Aorta (tissue), 5 donors: ENCODE results near the gene BAK1. TPM values are rescaled to one million over a fixed set of nuclear protein-coding genes. Genes with fewer than 3 reads are reported as not detected.

Experiments
- ATAC-seq: fragments of 200-7000 bp; cut with Tn5 transposase; one replicate; pipeline ENCODE4 v1.9.1; 2022; ENCODE audit warnings: moderate library complexity; ENCODE audit not compliant: low FRiP score
- DNase-seq, 2 donors: peaks; one replicate each; pipeline ENCODE4 v3.0.0-alpha.2; 2020
- H3K27ac ChIP-seq, 2 donors: one replicate each; pipeline ENCODE4 v1.5.1; 2013; ENCODE audit warnings: low read length in 2 of 2, mild to moderate bottlenecking in 2 of 2, moderate library complexity in 2 of 2, control low read depth in 1 of 2, inconsistent platforms in 1 of 2, low read depth in 1 of 2
- H3K27me3 ChIP-seq, 2 donors: one replicate each; pipeline ENCODE4 v1.6.1; 2013; ENCODE audit warnings: control low read depth in 1 of 2, low read length in 1 of 2, mild to moderate bottlenecking in 1 of 2, moderate library complexity in 1 of 2; ENCODE audit not compliant: insufficient read depth in 2 of 2, control insufficient read depth in 1 of 2
- H3K36me3 ChIP-seq, 2 donors: one replicate each; pipeline ENCODE4 v1.6.1; 2013; ENCODE audit warnings: control low read depth in 1 of 2, low read length in 1 of 2, mild to moderate bottlenecking in 1 of 2; ENCODE audit not compliant: insufficient read depth in 2 of 2, control insufficient read depth in 1 of 2
- H3K4me1 ChIP-seq, 2 donors: one replicate each; pipeline ENCODE4 v1.6.1; 2013; ENCODE audit warnings: low read length in 2 of 2, control low read depth in 1 of 2, mild to moderate bottlenecking in 1 of 2, moderate library complexity in 1 of 2; ENCODE audit not compliant: insufficient read depth in 2 of 2, control insufficient read depth in 1 of 2
- H3K4me3 ChIP-seq, 2 donors: one replicate each; pipeline ENCODE4 v1.5.1; 2013; ENCODE audit warnings: low read length in 2 of 2, control low read depth in 1 of 2, mild to moderate bottlenecking in 1 of 2
- H3K9me3 ChIP-seq: one replicate; pipeline ENCODE4 v1.6.1; 2013; ENCODE audit warnings: mild to moderate bottlenecking, low read length; ENCODE audit not compliant: control insufficient read depth
- WGBS, 2 donors: extraction: QIAGEN DNeasy Blood & Tissue Kit; methylation state at CpG; one replicate each; pipeline ENCODE4 v1.1.7; 2013; 5-methylcytosine and 5-hydroxymethylcytosine counted together
- intact Hi-C, 2 donors: fragments of 100-400 bp; cut with DNase I; formaldehyde crosslinking; loops; one replicate each; pipeline versions ENCODE4 v1.14.2 to v1.15.0; 2022
- polyA plus RNA-seq, 2 donors: library from polyadenylated mRNA; stranded (reverse); fragments of 200-250 nt; gene quantifications; one replicate each; pipeline ENCODE4 v1.2.3, GENCODE V29; 2013
- total RNA-seq, 2 donors: library from RNA; stranded (reverse); fragmentation: NEBNext Ultra II Directional; extraction: Animal tissue kit (Norgen Biotek cat#: 25700); gene quantifications; one replicate each; pipeline ENCODE4 v1.2.1, GENCODE V29; 2021
- donor health status: healthy with polysubstance abuse.
- donor health status: Bipolar disorder and iron deficiency.
- donor health status: DM: no; HTN: no; CAD: no.
- donor health status: DM: no; HTN: no; CAD: no.
- donor health status: DM: yes; HTN: yes; CAD: no.

The BAK1 gene
- total and polyA plus RNA-seq, 4 donors: 12.4 to 21.8 (median 14.2) TPM

- intact Hi-C loops: no loop called here
- 1% methylated on average over 79 to 99 of the region's 99 CpGs for WGBS, 2 donors
- Histone ChIP-seq H3K9me3 (no peaks in the 10 kb centered on the region), H3K4me1 (no peaks in the 10 kb centered on the region), H3K27me3 (no peaks in the 10 kb centered on the region), H3K27ac (no peak within 1 kb of the TSS), H3K4me3 (peak within 1 kb of the TSS; percentile 21 to 61), H3K36me3 (no peaks in the 10 kb centered on the region)
- peak; percentile 61 for ATAC-seq
- peak in 1 of 2 donors; percentile 60 for DNase-seq
These were observed 41.0 kb upstream of the BAK1 start, which contains the start of gene ITPR3 for GRCh38 chr6:33620856-33621710. Gene ITPR3 (plus strand): TSS chr6:33621322. CDS start chr6:33621603, 281 bp downstream.

DNA sequence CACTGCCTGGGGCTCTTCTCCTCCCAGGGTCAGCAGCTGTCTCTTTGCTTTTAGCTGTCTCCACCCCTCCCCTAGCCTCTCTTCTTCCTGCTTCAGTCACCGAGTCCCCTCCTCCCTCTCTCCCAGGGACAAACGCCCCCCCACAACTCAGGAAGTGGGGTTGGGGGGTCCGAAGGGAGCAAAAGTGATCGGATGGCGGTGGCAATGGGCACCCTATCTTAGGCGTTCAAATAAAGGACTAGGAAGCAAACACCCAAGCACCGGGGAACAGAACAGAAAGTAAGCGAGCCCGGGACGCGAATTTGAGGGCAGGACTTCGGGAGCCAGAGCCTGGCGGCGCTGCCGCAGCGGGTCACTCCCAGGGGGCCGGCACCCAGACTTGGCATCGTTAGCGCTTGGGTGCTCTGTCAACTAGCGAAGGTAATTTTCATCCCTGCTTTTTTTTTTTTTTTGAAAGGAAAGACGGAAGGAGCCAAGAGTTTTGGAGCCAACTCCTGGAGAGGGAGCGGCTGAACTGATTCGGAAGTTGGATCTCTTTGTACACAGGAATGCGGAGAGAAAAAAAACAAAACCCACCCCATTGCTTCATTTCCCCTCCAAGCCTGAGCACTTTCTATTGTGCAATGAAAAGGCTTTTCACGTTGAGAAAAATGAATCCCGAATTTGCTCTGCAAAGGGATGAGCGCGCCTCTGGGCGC is 40.2 kb upstream of the BAK1 start:
- Histone ChIP-seq H3K36me3 (no peaks in the 10 kb centered on the region), H3K4me1 (no peaks in the 10 kb centered on the region), H3K4me3 (peak overlapping the region; percentile 21 to 61), H3K27ac (no peak overlapping the region), H3K9me3 (no peaks in the 10 kb centered on the region), H3K27me3 (no peaks in the 10 kb centered on the region)
- intact Hi-C loops: no loop called here
- peak; percentile 13 for ATAC-seq
- DNase-seq: peak in 1 of 2 donors; percentile 63
- 1% methylated on average over 29 of the region's 29 CpGs for WGBS, 2 donors

- Histone ChIP-seq H3K9me3 (no peaks in the 10 kb centered on the region), H3K36me3 (no peaks in the 10 kb centered on the region), H3K27me3 (no peaks in the 10 kb centered on the region), H3K4me1 (no peaks in the 10 kb centered on the region), H3K27ac (no peak overlapping the region), H3K4me3 (no peak overlapping the region)
- WGBS, 2 donors: 60 to 62% methylated on average over 5 of the region's 5 CpGs
- DNase-seq: no peak
- intact Hi-C loops: no loop called here
- ATAC-seq: no peak
These were observed 39.2 kb upstream of the BAK1 start for GRCh38 chr6:33619166-33619840.

DNA sequence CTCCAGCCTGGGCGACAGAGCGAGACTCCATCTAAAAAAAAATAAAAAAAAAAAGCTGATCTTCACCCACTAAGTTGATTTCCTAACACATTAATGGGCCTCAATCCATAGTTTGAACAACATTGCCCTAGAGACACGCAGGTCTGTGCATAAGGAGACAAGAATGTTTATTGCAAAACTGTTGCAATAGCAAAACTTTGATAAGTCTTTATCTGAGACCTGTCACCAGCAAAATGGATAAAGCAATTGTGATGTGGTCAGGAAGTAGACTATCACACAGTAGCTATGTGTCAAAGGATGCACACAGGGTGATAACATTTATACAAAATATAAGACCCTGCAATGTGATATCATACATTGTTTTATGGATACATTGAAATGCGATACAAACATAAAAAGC is 36.8 kb upstream of the BAK1 start:
- Histone ChIP-seq H3K27ac (no peak overlapping the region), H3K36me3 (no peaks in the 10 kb centered on the region), H3K4me1 (no peaks in the 10 kb centered on the region), H3K4me3 (no peak overlapping the region), H3K9me3 (no peaks in the 10 kb centered on the region), H3K27me3 (no peaks in the 10 kb centered on the region)
- intact Hi-C loops: no loop called here
- WGBS, 2 donors: 89% methylated on average over 4 of the region's 4 CpGs; no CpG with 5 or more reads in 1 of the 2 donors
- no peak for DNase-seq
- ATAC-seq: no peak

- Histone ChIP-seq H3K4me1 (no peaks in the 10 kb centered on the region), H3K27me3 (no peaks in the 10 kb centered on the region), H3K36me3 (no peaks in the 10 kb centered on the region), H3K27ac (no peak overlapping the region), H3K9me3 (no peaks in the 10 kb centered on the region), H3K4me3 (no peak overlapping the region)
- intact Hi-C loops: no loop called here
- ATAC-seq (no peak), DNase-seq (no peak)
- WGBS, 2 donors: 62% methylated on average over 2 of the region's 2 CpGs; no CpG with 5 or more reads in 1 of the 2 donors
These were observed 36.0 kb upstream of the BAK1 start for GRCh38 chr6:33616113-33616512.

GRCh38 chr6:33613795-33614168 is 33.7 kb upstream of the BAK1 start:
- Histone ChIP-seq H3K9me3 (no peaks in the 10 kb centered on the region), H3K27me3 (no peaks in the 10 kb centered on the region), H3K36me3 (no peaks in the 10 kb centered on the region), H3K27ac (no peak overlapping the region), H3K4me3 (no peak overlapping the region), H3K4me1 (no peaks in the 10 kb centered on the region)
- no peak for DNase-seq
- WGBS, 2 donors: 65 to 78% methylated on average over 9 to 10 of the region's 10 CpGs
- ATAC-seq: peak; percentile 42
- intact Hi-C loops: no loop called here

DNA sequence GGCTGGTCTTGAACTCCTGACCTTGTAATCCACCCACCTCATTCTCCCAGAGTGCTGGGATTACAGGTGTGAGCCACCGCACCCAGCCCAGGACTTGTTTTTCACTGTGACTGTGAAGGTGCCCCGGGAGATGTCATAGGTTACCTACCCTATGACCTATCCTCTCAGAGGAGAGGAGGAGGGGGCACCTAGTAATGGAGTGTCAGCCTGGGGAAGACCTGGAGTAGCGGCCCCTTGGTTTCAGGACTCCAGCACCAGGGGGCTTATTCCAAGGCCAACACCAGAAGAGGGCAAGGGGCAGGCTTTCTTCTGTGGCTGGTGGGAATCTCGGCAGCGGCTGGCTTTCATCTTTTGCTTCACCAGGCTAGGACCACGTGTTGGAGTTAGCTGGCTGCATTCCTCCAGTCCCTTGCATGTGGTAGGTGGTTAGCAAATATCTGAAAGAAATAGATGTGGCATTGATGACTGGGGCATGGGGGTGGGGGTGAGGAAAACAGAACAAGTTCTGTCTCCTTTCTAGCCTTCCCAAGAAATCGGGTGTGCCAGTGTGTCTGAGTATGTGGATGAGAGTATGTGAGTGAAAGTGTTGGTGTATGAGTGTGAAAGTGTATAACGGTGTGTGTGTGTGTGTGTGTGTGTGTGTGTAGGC is 33.2 kb upstream of the BAK1 start:
- Histone ChIP-seq H3K36me3 (no peaks in the 10 kb centered on the region), H3K4me1 (no peaks in the 10 kb centered on the region), H3K27me3 (no peaks in the 10 kb centered on the region), H3K27ac (no peak overlapping the region), H3K9me3 (no peaks in the 10 kb centered on the region), H3K4me3 (no peak overlapping the region)
- intact Hi-C loops: no loop called here
- DNase-seq (no peak), ATAC-seq (no peak)
- WGBS, 2 donors: 68 to 73% methylated on average over 8 of the region's 8 CpGs
